Skeletal muscle cell (primary cell): Measurements from ENCODE around the gene RAD23B.
"Not testable (repeated sequence)": the region's sequence is repeated elsewhere in the genome, so short reads cannot be mapped to it uniquely, and the experiment has no call there.

Experiments
- DNase-seq: peaks from one replicate; pipeline ENCODE4 v3.0.0-alpha.2; 2010; ENCODE audit warnings: low read depth
- H3K4me3 ChIP-seq: 2 replicates; pipeline ENCODE4 v1.5.1; 2011; ENCODE audit warnings: low read depth, mild to moderate bottlenecking, control low read depth, low read length, moderate library complexity

The RAD23B gene

DNA sequence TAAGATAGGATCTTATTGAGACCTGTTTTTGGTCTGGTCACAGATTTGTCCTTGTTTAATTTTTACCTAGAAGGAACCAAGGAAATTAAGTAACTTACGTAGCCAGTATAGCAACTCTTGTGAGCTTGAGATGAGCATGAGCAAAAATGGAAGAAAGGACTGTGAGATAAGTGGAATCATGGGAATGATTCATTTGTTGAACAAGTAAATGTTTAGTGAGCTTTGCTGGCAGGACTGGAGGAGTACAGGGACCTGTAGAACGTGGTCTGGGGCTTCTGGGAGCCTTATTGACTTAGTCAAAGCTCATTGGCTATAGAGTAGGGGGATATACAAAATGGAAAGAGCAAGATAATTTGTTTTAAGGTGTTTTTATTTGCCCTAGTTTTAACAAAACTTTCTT lies 3.0 kb downstream of the RAD23B start:
- peak overlapping the region; percentile 88 for H3K4me3 ChIP-seq
- DNase-seq, result no peak

GRCh38 chr9:107288701-107289100 lies 5.6 kb downstream of the RAD23B start:
- no peak for DNase-seq

GRCh38 chr9:107290619-107291018 lies 7.5 kb downstream of the RAD23B start:
- H3K4me3 ChIP-seq, result no peak overlapping the region
- DNase-seq, result no peak

More at GRCh38 chr9:107288701-107289100, 5.6 kb downstream of the RAD23B start:
- H3K4me3 ChIP-seq, result no peak overlapping the region

DNA sequence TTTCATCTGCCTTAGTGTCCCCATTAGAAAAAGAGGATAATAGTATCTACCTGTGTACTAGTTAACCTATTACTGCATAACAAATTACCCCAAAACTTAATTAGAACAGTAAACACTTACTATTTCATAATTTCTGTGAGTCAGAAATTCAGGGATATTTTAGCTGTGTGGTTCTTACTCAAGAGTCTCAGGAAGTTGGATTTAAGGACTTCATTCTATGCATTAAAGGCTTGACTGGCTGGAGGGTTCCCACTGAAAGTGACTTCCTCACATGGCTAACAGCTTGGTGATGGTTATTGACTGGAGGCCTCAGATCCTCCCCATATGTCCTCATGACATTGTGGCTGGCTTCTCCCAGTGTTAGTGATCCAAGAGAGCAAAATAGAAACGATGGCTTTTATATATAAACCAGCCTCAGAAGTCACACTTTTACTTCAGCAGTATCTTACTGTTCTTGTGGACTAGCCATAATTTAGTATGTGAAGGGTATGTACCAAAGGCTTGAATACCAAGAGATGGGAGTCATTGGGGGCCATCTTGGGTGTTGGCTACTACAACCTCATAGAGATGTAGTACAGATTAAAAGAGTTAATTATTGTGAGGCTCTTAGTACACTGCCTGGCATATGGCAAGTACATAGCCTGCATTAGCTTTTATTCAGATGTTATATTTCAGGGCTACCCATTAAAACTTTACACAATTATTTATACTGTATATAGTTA lies 9.9 kb downstream of the RAD23B start:
- no peak overlapping the region for H3K4me3 ChIP-seq
- DNase-seq, result no peak

GRCh38 chr9:107293543-107294085 lies 10.5 kb downstream of the RAD23B start:
- no peak for DNase-seq

DNA sequence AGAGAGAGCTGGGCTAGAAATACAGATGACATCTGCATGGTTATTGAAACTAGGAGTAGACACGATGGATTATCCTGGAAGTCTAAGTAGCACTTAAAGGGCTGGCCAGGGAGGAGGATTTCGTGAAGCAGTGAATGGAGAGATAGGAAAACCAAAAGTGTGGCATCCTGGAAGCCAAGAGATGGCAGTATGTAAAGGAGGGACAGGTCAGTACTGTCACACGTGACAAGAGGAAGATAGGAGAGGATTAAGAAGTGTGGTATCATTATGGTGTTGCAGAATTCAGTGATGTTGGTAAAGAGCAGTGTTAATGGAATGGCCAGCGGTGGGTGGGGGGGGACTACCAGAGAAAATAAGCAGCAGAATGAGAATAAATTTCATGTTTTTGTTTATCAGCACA lies 11.7 kb downstream of the RAD23B start:
- no peak overlapping the region for H3K4me3 ChIP-seq
- no peak for DNase-seq

More at GRCh38 chr9:107293543-107294085, 10.5 kb downstream of the RAD23B start:
- no peak overlapping the region for H3K4me3 ChIP-seq

GRCh38 chr9:107295995-107296394 lies 12.9 kb downstream of the RAD23B start:
- DNase-seq, result no peak
- H3K4me3 ChIP-seq, result no peak overlapping the region

DNA sequence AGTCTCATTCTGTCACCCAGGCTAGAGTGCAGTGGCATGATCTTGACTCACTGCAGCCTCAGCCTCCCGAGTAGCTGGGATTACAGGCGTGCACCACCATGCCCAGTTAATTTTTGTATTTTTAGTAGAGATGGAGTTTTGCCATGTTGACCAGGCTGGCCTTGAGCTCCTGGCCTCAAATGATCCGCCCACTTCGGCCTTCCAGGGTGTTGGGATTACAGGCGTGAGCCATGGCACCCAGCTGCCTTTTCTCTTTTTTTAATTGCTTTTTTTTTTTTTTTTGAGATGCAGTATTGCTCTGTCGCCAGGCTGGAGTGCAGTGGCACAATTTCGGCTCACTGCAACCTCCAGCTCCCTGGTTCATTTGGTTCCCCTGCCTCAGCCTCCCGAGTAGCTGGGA lies 13.5 kb downstream of the RAD23B start:
- not testable (repeated sequence) for H3K4me3 ChIP-seq, DNase-seq

DNA sequence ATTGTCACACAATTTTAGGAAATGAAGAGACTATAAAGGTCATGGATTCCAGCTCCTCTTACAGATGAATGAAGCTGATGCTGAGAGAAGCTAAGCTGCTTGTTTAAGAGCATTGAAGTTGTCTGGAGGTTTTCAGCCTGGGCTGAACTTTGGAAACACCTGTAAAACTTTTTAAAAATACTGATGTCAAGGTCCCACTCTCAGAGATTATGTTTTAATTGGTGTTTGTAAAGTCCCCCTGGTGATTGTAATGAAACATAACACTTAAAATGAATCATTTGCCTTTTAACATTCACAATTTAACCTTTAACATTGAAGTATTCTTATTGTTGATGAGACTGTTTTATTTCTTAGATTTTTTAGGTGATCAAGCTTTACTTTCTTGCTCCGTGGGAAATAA lies 16.4 kb downstream of the RAD23B start:
- no peak overlapping the region for H3K4me3 ChIP-seq
- no peak for DNase-seq

DNA sequence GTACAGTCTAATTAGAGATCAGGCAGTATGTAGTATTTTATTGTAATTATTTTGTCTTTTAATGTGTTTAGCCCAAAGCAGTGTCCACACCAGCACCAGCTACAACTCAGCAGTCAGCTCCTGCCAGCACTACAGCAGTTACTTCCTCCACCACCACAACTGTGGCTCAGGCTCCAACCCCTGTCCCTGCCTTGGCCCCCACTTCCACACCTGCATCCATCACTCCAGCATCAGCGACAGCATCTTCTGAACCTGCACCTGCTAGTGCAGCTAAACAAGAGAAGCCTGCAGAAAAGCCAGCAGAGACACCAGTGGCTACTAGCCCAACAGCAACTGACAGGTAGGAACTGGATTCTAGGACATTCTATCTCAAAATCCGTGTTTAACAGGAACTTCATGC lies 23.2 kb downstream of the RAD23B start:
- H3K4me3 ChIP-seq, result no peak overlapping the region

GRCh38 chr9:107307331-107307730 lies 24.3 kb downstream of the RAD23B start:
- H3K4me3 ChIP-seq, result no peak overlapping the region
- no peak for DNase-seq

More for the DNA sequence above, 23.2 kb downstream of the RAD23B start:
- DNase-seq, result no peak

DNA sequence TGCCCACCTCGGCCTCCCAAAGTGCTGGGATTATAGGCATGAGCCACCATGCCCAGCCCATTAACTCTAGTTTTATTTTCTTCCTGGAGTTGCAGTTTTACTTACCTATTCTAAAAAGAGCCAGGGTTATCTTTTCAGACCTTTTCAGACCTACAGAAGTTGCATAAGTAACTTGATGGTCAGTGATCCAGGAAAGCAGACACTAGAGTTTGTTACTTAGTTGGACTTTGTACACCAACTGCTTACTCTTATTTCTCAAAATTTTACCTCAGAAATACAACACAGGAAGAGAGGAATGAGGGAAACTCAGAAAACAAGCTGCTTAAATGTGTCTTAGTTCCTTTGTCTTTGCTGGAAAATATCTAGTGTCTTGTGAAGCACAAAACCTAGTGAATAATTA lies 25.4 kb downstream of the RAD23B start:
- DNase-seq, result no peak
- H3K4me3 ChIP-seq, result no peak overlapping the region

DNA sequence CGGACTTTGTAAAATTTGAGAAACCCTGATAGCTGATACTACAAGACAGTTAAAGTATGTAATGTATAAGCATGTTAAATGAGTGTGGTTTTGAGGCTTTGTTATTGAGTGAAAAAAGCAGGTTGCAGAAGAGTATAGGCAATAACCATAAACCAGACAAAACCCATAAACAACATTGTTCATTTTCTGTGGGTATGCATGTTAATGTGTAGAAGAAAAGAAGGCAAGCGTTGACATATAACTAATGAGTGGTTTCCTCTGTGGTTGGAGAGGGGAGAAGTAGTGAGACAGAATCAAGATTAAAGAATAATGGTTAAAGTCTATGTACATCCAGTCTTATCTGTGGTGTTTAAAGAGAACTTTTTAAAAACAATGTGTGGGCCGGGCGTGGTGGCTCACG lies 26.2 kb downstream of the RAD23B start:
- DNase-seq, result no peak
- no peak overlapping the region for H3K4me3 ChIP-seq

DNA sequence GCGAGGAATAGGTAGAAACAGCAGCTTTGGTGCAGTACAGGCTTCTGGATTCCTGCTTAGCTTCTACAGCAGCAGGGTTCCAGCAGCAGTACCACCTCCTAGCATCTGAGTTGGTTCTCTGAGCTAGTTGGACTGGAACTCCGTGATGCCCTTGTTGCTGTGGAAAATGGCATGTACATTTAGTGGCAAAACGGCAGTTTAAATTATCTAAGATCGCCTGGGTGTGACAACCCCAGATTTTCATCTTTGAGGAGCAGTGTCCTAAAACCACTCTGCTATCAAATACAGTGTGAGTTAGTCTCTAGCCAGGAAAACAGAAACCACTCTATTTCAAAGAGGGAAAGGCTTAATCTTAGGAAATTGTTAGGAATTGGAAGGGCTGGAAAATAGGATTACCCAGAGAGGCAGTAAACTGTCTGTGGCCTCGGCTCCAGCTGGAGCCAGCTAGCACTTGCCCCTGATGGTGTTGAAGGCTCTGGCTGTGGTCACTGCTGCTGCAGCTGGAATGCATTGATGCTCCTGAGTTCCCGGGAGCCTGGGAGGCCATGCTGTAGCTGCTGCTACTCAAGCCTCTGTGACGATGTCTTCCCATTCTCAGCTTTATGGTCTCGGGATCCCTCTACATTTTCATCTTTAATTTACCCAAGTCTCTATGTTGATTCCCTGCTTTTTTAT lies 29.4 kb downstream of the RAD23B start:
- DNase-seq, result peak; percentile 11
- H3K4me3 ChIP-seq, result no peak overlapping the region

DNA sequence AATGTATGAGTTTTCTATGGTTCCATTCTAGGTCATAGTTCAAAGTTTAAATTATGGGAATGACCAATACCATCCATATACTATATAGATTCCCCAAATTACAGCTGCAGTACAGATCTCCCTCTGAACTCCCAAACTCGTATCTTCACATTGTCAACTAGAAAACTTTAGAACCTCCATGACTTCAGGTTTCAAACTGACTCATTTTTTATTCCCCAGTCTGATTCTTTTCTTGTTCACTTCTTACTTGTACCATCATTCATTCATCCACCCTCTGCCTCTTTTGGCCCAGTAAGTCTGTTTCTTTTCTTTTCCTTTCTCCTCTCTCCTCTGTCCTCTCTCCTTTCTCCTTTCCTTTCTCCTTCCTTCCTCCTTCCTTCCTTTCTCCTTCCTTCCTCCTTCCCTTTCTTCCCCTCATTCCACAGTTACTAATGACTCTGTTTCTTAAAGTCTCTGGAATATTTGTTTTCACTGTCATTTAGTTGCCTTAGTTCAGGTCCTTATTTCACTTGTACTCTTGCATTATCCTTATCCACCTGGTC lies 30.5 kb downstream of the RAD23B start:
- DNase-seq, result no peak
- H3K4me3 ChIP-seq, result no peak overlapping the region

- no peak overlapping the region for H3K4me3 ChIP-seq
- no peak for DNase-seq
Measured at GRCh38 chr9:107314763-107315162, 31.7 kb downstream of the RAD23B start.

DNA sequence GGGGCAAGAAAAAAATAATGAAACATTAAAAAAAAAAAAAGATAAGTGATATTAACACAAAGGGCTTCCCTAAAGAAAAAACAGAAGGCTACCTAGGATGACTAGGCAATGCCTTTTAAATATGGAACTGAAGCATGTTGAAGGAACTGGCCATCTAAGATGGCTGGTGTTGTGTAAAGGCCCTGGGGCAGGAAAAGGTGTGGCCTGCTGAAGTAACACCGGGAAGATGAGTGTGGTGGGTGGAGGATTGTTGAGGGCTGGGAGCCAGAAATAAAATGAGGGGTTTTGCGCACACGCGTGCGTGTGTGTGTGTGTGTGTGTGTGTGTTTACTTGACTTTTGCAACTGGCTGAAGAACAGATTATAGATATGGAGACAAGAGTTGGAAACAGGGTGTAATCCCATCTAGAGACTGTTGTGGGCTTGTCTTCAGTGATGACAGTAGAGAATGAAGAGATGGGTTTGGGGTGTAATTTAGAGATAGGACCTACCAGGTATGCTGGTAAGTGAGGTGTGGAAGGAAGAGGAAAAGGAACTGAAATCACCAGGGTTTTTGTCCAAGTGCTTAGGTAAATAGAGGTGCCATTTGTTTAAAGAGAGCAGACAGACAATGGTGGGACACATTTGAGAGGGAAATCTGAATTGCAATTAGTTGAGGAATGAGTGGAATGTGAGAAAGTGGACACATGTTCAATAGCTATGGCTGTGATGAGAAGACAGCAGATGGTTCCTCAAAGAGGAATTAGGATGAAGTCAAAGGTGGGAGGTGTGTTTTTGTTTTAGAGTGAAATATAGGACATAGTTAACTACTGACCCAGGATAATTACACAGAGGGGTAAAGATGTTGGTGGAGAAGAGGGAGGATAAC lies 33.9 kb downstream of the RAD23B start:
- H3K4me3 ChIP-seq, result no peak overlapping the region
- DNase-seq, result no peak

DNA sequence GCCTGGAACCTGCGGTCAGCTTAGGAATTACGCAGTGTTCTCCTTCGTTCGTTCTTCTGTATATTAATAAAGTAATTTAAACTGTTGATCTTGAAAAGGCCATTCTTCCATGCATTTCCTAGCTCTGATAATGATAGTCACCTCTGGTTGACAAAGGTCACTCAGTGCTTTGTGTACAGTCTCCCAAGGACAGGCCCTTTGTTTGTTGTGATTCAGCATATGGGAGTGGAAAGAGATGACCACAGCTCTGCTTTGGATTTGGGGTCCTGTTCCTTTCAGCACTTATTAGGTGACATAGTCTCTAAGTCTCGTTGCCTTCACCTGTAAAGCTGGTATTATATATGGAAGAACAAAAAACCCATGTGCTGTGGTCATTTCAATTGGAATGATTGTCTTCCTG lies 39.6 kb downstream of the RAD23B start:
- H3K4me3 ChIP-seq, result no peak overlapping the region
- DNase-seq, result no peak

DNA sequence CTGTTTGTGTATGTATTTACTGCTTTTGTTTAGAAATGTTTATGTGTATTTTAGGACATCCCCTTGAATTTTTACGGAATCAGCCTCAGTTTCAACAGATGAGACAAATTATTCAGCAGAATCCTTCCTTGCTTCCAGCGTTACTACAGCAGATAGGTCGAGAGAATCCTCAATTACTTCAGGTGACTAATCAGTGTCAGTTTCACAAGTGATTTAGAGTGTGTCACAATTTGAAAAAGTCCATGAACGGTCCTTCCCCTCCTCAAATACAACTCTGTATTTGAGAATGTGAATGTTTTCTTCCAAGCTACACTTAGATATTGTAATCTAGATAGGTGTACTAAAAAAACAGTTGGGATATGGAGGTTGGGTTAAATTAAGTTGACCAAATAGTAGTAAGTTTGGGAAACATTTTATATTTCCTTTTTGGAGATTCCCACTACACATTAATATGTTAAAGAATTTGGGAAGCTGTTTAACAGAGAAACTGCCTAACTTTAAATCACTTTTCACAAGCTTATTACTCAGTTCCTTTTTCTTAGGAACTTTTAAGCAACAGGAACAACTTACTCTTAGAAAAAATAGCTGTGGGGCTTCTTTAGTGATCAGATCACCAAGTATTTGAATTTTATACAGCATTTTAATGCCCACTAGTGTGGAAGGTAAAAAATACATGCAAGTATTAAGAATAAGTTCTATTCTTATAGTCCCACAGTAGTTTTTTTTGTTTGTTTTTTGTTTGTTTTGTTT lies 40.9 kb downstream of the RAD23B start:
- no peak for DNase-seq

More for the DNA sequence above, 40.9 kb downstream of the RAD23B start:
- H3K4me3 ChIP-seq, result no peak overlapping the region
